Hepatic stellate cell (primary cell): ENCODE measurements around the gene TM6SF1.
"Not testable (repeated sequence)": the region's sequence is repeated elsewhere in the genome, so short reads cannot be mapped to it uniquely, and the experiment has no call there.

Experiments used
- DNase-seq: peaks from one replicate; pipeline ENCODE4 v3.0.0; 2011; ENCODE audit warnings: low spot score

The TM6SF1 gene

GRCh38 chr15:83106994-83107840 lies at the start of gene TM6SF1:
TSS of gene TM6SF1 (plus strand) at chr15:83107645. CDS start at chr15:83107681, 36 bp downstream.
- DNase-seq: peak; percentile 18

GRCh38 chr15:83057696-83058376 lies 49.6 kb upstream of the TM6SF1 start:
- no peak for DNase-seq

- no peak for DNase-seq
Observed at GRCh38 chr15:83061680-83062079, 45.8 kb upstream of the TM6SF1 start.

GRCh38 chr15:83062768-83063180 lies 44.7 kb upstream of the TM6SF1 start:
- no peak for DNase-seq

GRCh38 chr15:83063551-83063950 lies 43.9 kb upstream of the TM6SF1 start:
- no peak for DNase-seq

- DNase-seq: no peak
Observed at GRCh38 chr15:83064859-83065258, 42.6 kb upstream of the TM6SF1 start.

- DNase-seq: no peak
Observed at GRCh38 chr15:83065431-83065830, 42.0 kb upstream of the TM6SF1 start.

- no peak for DNase-seq
Observed at GRCh38 chr15:83066034-83066733, 41.3 kb upstream of the TM6SF1 start.

GRCh38 chr15:83066734-83067637 lies 40.5 kb upstream of the TM6SF1 start, which contains the start of gene BTBD1:
TSS of gene BTBD1 (minus strand) at chr15:83067252. CDS start at chr15:83067151, 101 bp downstream.
- DNase-seq: peak; percentile 98

- no peak for DNase-seq
Observed at GRCh38 chr15:83067638-83067962, 39.8 kb upstream of the TM6SF1 start.

- DNase-seq: no peak
Observed at GRCh38 chr15:83068054-83068453, 39.4 kb upstream of the TM6SF1 start.

- not testable (repeated sequence) for DNase-seq
Observed at GRCh38 chr15:83069211-83069642, 38.2 kb upstream of the TM6SF1 start.

GRCh38 chr15:83077491-83078230 lies 29.8 kb upstream of the TM6SF1 start:
- no peak for DNase-seq

- no peak for DNase-seq
Observed at GRCh38 chr15:83078712-83079111, 28.7 kb upstream of the TM6SF1 start.

GRCh38 chr15:83081256-83082014 lies 26.0 kb upstream of the TM6SF1 start:
- no peak for DNase-seq

GRCh38 chr15:83082730-83083386 lies 24.6 kb upstream of the TM6SF1 start:
- no peak for DNase-seq

GRCh38 chr15:83085461-83085860 lies 22.0 kb upstream of the TM6SF1 start:
- DNase-seq: not testable (repeated sequence)

GRCh38 chr15:83085864-83086552 lies 21.4 kb upstream of the TM6SF1 start:
- not testable (repeated sequence) for DNase-seq

- no peak for DNase-seq
Observed at GRCh38 chr15:83087576-83087975, 19.9 kb upstream of the TM6SF1 start.
